Measurements from ENCODE around the gene FLAD1.
"Not testable (repeated sequence)": the region's sequence is repeated elsewhere in the genome, so short reads cannot be mapped to it uniquely, and the experiment has no call there.

FLAD1 gene

GRCh38 chr1:154969246-154969645 lies 13.9 kb upstream of the FLAD1 start:
- DNase-seq (ENCODE audit: low read depth in 2 of 2) = no peak

GRCh38 chr1:154969860-154970452 lies 13.2 kb upstream of the FLAD1 start:
- no peak for DNase-seq (ENCODE audit: low read depth in 2 of 2)

GRCh38 chr1:154970631-154971340 lies 12.4 kb upstream of the FLAD1 start, which contains the start of gene SHC1:
Gene SHC1, minus strand, starts transcription at chr1:154970747. Its CDS starts 221 bp downstream, at chr1:154970526.
- no peak for DNase-seq (ENCODE audit: low read depth in 2 of 2)

- DNase-seq (ENCODE audit: low read depth in 2 of 2) = no peak
Observed at GRCh38 chr1:154971341-154971998, 11.7 kb upstream of the FLAD1 start.

GRCh38 chr1:154972213-154972516 lies 11.0 kb upstream of the FLAD1 start:
- no peak for DNase-seq (ENCODE audit: low read depth in 2 of 2)

GRCh38 chr1:154972517-154973343 lies 10.4 kb upstream of the FLAD1 start:
- DNase-seq (ENCODE audit: low read depth in 2 of 2) = no peak

- DNase-seq (ENCODE audit: low read depth in 2 of 2) = peak; percentile 90 to 95
Observed at GRCh38 chr1:154973344-154974101, 9.6 kb upstream of the FLAD1 start.

GRCh38 chr1:154974102-154974807 lies 8.9 kb upstream of the FLAD1 start, which contains the start of gene CKS1B:
Gene CKS1B, plus strand, starts transcription at chr1:154974681. Its CDS starts 65 bp downstream, at chr1:154974746.
- peak; percentile 83 to 94 for DNase-seq (ENCODE audit: low read depth in 2 of 2)

GRCh38 chr1:154974808-154975408 lies 8.2 kb upstream of the FLAD1 start:
- peak; percentile 89 to 90 for DNase-seq (ENCODE audit: low read depth in 2 of 2)

- DNase-seq (ENCODE audit: low read depth in 2 of 2) = peak; percentile 61 to 68
Observed at GRCh38 chr1:154975409-154976059, 7.6 kb upstream of the FLAD1 start.

- not testable (repeated sequence) for DNase-seq (ENCODE audit: low read depth in 2 of 2)
Observed at GRCh38 chr1:154977762-154978161, 5.4 kb upstream of the FLAD1 start.

- no peak for DNase-seq (ENCODE audit: low read depth in 2 of 2)
Observed at GRCh38 chr1:154978360-154978759, 4.8 kb upstream of the FLAD1 start.

- DNase-seq (ENCODE audit: low read depth in 2 of 2) = no peak
Observed at GRCh38 chr1:154982341-154982740, 803 bp upstream of the FLAD1 start.

GRCh38 chr1:154983776-154984466 lies 777 bp downstream of the FLAD1 start:
- DNase-seq (ENCODE audit: low read depth in 2 of 2) = no peak

GRCh38 chr1:154986736-154987135 lies 3.6 kb downstream of the FLAD1 start:
- not testable (repeated sequence) for DNase-seq (ENCODE audit: low read depth in 2 of 2)

- DNase-seq (ENCODE audit: low read depth in 2 of 2) = no peak
Observed at GRCh38 chr1:154987326-154987725, 4.2 kb downstream of the FLAD1 start.

- DNase-seq (ENCODE audit: low read depth in 2 of 2) = no peak
Observed at GRCh38 chr1:154988058-154988954, 5.2 kb downstream of the FLAD1 start.
